Measurements from ENCODE around the gene ARFIP2. TPM values are rescaled to one million over a fixed set of nuclear protein-coding genes. Genes with fewer than 3 reads are reported as not detected.

Gene ARFIP2
- total and polyA plus RNA-seq, 7 donors, result 8.4 to 31.3 (median 19.4) TPM

DNA sequence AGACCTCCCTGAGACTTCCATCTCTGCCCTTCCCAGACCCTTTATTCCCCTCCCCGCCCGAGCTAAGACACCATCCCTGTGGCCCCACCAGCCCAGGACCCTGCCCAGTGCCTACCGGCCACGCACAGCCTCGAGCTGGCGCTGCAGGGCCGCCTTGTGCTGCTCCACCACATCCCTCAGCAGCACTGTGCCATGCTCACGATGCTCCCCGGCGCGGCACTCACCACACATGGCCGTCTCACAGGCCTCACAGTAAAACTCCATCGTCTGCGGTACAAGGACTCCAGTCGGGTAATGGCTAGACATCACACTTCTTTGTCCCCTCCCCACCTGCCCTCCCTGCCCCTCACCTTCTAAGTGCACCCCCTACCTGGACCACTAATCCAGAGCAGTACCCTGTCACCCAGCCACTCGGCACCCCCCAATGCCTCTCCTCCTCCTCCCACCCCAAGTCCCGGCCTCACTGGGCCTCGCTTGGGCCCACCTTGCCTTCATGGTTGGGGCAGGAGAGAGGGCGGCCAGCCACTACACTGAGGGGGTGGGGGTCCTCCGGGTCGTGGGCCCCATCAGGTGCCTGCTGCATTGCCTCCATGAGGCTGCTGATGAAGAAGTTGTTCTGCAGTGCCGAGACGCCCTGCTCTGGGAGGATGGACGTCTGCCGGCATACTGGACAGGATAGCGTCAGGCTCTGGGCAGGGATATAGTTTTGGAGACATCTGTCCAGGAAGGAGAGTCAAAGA, 23.4 kb downstream of the ARFIP2 start:
- Histone ChIP-seq H3K36me3 (ENCODE audit: insufficient read depth in 1 of 2, low read depth in 1 of 2) (peaks cover 2 to 95% of the 10 kb centered on the region in 2 donors), H3K9me3 (no peaks in the 10 kb centered on the region), H3K27ac (no peak overlapping the region), H3K4me3 (no peak overlapping the region), H3K27me3 (ENCODE audit: insufficient read depth in 3 of 3, low read length in 2 of 3) (no peaks in the 10 kb centered on the region), H3K4me1 (peaks cover 11% of the 10 kb centered on the region)
- intact Hi-C loops (cut with DNase I), result no loop called here
- TF ChIP-seq, protein P1, sequence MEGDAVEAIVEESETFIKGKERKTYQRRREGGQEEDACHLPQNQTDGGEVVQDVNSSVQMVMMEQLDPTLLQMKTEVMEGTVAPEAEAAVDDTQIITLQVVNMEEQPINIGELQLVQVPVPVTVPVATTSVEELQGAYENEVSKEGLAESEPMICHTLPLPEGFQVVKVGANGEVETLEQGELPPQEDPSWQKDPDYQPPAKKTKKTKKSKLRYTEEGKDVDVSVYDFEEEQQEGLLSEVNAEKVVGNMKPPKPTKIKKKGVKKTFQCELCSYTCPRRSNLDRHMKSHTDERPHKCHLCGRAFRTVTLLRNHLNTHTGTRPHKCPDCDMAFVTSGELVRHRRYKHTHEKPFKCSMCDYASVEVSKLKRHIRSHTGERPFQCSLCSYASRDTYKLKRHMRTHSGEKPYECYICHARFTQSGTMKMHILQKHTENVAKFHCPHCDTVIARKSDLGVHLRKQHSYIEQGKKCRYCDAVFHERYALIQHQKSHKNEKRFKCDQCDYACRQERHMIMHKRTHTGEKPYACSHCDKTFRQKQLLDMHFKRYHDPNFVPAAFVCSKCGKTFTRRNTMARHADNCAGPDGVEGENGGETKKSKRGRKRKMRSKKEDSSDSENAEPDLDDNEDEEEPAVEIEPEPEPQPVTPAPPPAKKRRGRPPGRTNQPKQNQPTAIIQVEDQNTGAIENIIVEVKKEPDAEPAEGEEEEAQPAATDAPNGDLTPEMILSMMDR (IDR thresholded peaks at IDR 0.05), result no peak
- ATAC-seq (no peak), DNase-seq (no peak)
- WGBS, 3 donors, result 93 to 95% (median 95%) methylated on average over 23 to 26 of the region's 26 CpGs

DNA sequence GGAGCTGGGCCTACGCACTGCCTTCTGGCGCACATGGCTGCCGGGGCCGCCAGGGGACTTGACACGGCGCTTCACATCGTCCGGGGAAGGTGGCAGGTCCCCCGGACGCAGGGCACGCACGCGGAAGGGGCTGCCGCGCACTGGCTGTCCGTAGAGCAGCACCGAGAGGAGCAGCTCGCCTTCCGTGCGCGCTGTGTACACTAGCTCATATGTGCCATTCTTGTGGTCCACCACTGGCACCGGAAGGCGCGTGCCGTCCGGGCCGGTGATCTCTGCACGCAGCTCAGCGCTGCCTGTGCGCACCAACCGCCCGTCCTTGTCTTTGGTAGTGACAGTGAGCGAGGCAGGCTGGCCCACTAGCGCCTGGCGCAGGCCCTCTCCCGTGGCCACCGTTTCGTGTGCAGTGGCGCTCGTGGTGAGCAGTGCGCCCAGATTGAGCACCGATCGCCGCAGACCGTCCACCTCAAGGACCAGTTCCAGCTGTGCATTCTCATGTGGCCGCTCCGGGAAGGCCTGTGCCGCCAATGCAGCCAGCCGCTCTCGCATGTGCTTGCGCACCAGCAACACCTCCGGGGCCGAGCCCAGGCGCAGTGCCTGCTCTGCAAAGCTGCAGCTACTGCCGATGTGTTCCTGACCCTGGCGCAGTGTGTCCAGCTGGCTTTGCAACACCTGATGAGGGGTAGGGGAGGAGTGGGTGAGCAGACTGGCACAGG, 24.6 kb downstream of the ARFIP2 start:
- no peaks in the 10 kb centered on the region for H3K27me3 ChIP-seq (ENCODE audit: insufficient read depth in 3 of 3, low read length in 2 of 3)
- TF ChIP-seq, protein P1 (IDR thresholded peaks at IDR 0.05), result no peak
- peaks cover 11% of the 10 kb centered on the region for H3K4me1 ChIP-seq
- H3K27ac ChIP-seq, result no peak overlapping the region
- H3K36me3 ChIP-seq (ENCODE audit: insufficient read depth in 1 of 2, low read depth in 1 of 2), result peaks cover 2 to 87% of the 10 kb centered on the region in 2 donors
- H3K9me3 ChIP-seq, result no peaks in the 10 kb centered on the region
- H3K4me3 ChIP-seq, result no peak overlapping the region
- DNase-seq (no peak), ATAC-seq (no peak)
- WGBS, 3 donors, result 96 to 97% (median 96%) methylated on average over 56 of the region's 56 CpGs
- intact Hi-C loops (cut with DNase I), result no loop called here

DNA sequence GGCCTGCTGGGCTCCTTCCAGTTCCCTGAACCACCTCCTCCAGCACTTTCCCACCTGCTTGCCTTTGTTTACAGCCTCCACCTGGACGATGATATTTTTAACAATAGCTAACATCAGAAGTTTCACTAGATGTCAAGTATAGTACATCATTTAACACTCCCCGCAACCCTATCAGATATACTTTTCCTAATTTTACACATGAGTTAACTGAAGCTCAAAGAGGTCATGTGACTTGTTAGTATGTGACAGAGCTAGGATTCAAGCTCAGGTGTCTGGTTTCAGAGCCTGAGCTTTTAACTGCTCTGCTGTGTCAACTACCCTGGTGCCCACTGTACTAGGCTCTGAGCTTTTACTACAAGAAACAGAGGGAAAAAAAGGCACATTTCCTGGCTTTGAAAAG, 26.1 kb downstream of the ARFIP2 start:
- H3K36me3 ChIP-seq (ENCODE audit: insufficient read depth in 1 of 2, low read depth in 1 of 2), result peaks cover 6 to 88% of the 10 kb centered on the region in 2 donors
- DNase-seq, result no peak

DNA sequence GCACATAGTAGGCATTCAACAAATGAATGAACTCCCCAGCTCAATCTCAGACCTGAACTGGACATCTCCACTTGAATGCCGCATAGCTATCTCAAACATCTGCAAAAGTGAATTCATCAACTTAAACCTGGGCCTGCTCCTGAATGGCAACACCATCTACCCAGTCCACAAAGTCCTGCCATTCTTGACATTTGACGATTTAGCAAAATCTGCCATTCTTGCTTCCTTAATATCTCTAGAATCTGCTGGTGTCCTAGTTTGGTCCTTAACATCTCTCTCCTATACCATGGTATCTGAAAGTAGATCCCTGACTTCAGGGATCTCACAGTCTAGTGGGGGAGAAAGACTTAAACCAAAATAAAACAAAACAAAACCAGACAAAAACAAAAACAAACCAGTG, 28.0 kb downstream of the ARFIP2 start:
- H3K27me3 ChIP-seq (ENCODE audit: insufficient read depth in 3 of 3, low read length in 2 of 3), result no peaks in the 10 kb centered on the region
- intact Hi-C loops (cut with DNase I), result no loop called here
- no peaks in the 10 kb centered on the region for H3K9me3 ChIP-seq
- TF ChIP-seq, protein P1 (IDR thresholded peaks at IDR 0.05), result no peak
- DNase-seq (no peak), ATAC-seq (no peak)
- H3K4me3 ChIP-seq, result no peak overlapping the region
- H3K36me3 ChIP-seq (ENCODE audit: insufficient read depth in 1 of 2, low read depth in 1 of 2), result peaks cover 10 to 89% of the 10 kb centered on the region in 2 donors
- WGBS, 3 donors, result 93 to 96% (median 94%) methylated on average over 2 of the region's 2 CpGs
- H3K27ac ChIP-seq, result no peak overlapping the region
- H3K4me1 ChIP-seq, result peaks cover 11% of the 10 kb centered on the region

More for the DNA sequence above, 26.1 kb downstream of the ARFIP2 start:
- no peak overlapping the region for H3K4me3 ChIP-seq
- TF ChIP-seq, protein P1 (IDR thresholded peaks at IDR 0.05), result no peak
- WGBS, 3 donors, result 26 to 63% (median 45%) methylated on average over 2 of the region's 2 CpGs
- ATAC-seq, result peak; percentile 50 to 88 (median 84)
- H3K9me3 ChIP-seq, result no peaks in the 10 kb centered on the region
- H3K4me1 ChIP-seq, result peaks cover 11% of the 10 kb centered on the region
- intact Hi-C loops (cut with DNase I), result no loop called here
- H3K27me3 ChIP-seq (ENCODE audit: insufficient read depth in 3 of 3, low read length in 2 of 3), result no peaks in the 10 kb centered on the region
- peak overlapping the region; percentile 67 for H3K27ac ChIP-seq
